ENCODE results near the gene BMPER.

DNA sequence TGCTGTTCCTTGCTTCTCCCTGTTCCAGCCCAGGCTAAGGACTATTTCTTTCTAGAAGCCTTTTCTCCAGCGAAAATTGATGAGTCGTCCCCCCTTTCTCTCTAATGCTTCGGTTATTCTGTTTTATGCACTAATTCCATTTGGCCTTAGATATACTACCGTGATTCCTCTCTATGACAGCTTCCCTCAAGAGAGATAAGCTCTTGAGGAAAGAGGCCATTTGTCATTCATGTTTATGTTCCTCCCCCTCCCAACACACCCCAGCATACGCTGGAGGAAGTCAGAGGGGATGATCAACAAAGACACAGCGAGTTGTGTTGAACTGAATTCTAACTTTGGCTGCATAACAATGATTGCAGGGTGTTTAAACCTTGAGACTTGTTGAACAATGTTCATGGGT is 198.8 kb downstream of the BMPER start:
- TF ChIP-seq, protein P1, sequence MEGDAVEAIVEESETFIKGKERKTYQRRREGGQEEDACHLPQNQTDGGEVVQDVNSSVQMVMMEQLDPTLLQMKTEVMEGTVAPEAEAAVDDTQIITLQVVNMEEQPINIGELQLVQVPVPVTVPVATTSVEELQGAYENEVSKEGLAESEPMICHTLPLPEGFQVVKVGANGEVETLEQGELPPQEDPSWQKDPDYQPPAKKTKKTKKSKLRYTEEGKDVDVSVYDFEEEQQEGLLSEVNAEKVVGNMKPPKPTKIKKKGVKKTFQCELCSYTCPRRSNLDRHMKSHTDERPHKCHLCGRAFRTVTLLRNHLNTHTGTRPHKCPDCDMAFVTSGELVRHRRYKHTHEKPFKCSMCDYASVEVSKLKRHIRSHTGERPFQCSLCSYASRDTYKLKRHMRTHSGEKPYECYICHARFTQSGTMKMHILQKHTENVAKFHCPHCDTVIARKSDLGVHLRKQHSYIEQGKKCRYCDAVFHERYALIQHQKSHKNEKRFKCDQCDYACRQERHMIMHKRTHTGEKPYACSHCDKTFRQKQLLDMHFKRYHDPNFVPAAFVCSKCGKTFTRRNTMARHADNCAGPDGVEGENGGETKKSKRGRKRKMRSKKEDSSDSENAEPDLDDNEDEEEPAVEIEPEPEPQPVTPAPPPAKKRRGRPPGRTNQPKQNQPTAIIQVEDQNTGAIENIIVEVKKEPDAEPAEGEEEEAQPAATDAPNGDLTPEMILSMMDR (IDR thresholded peaks at IDR 0.05; ENCODE audit: poor library complexity) = no peak
- no peak for TF ChIP-seq EZH2 (IDR thresholded peaks at IDR 0.05; ENCODE audit: borderline replicate concordance)
- TF ChIP-seq EZH2phosphoT487 (IDR thresholded peaks at IDR 0.05; ENCODE audit: low read depth, severe bottlenecking, unreplicated experiment) = no peak
